ENCODE data around the gene HOXA3.

DNA sequence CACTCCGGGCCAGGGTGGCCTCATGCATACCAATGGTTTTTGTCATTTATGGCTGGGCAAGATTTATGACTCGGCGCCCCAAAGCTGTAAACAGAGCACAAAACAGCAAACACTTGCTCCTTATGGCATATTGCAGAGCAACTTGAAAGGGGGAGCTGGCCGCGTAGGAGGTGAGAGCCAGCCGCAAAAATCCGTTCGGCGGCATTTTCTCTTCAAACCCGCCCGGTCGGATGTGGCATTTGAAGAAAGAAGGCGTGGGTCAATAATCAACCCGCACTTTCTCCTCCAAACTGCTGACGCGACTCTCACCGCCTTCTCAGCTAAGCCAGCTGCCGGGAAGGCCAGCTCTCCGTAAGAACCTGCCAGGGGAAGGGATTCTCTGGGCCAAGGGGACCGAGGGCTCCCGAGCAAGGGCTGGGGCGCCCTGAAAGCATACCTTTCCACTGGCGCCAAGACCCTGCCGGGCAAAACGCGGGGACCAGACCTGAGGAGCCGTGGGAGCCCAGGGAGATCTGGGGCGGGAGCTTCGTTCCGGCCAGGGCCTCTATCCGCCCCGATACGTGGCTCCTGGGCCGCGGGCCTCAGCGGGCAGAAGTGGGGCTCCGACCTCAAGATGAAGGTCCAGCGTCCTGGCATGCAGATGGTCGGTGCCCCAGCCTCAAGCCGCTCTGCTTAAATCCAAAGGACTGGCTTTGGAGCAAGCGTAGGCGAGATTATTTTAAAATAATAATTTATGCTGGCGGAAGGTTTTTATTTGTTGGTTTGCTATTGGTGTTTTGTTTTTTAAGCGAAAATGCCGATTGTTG, 37.0 kb downstream of the HOXA3 start:
- TF ChIP-seq, protein P1, sequence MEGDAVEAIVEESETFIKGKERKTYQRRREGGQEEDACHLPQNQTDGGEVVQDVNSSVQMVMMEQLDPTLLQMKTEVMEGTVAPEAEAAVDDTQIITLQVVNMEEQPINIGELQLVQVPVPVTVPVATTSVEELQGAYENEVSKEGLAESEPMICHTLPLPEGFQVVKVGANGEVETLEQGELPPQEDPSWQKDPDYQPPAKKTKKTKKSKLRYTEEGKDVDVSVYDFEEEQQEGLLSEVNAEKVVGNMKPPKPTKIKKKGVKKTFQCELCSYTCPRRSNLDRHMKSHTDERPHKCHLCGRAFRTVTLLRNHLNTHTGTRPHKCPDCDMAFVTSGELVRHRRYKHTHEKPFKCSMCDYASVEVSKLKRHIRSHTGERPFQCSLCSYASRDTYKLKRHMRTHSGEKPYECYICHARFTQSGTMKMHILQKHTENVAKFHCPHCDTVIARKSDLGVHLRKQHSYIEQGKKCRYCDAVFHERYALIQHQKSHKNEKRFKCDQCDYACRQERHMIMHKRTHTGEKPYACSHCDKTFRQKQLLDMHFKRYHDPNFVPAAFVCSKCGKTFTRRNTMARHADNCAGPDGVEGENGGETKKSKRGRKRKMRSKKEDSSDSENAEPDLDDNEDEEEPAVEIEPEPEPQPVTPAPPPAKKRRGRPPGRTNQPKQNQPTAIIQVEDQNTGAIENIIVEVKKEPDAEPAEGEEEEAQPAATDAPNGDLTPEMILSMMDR (IDR thresholded peaks at IDR 0.05), result no peak
- TF ChIP-seq POLR2A (IDR thresholded peaks at IDR 0.05), result no peak

Data from ovary (tissue), 3 donors.